Measurements from ENCODE around the gene CLBA1.

CLBA1 gene

DNA sequence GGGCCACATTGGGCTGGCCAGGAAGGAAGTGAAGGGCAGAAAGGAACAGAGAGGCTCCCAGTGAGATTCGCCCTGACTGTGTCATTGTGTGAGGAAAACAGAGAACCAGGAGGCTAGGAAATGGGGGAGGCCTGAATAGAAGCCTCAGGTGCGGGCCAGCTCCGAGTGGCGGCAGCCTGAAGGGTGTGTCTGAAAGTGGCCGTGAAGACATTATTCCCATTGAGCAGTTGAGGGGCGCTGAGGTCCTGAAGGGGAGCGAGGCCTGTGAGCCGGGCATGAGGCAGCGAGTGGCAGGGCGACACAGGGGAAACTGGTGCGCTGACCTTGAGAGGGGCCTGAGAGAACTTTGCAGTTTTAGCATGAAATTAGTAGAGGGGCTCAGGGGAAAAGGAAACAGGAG is 6.9 kb downstream of the CLBA1 start:
- Histone ChIP-seq H3K36me3 (ENCODE audit: insufficient read depth, low read length) (no peaks in the 10 kb centered on the region; the same call in 1 of the 2 replicates), H3K9ac (ENCODE audit: insufficient read length) (no peak overlapping the region), H3K27ac (no peak overlapping the region), H3K9me3 (ENCODE audit: low read depth, low read length) (no peaks in the 10 kb centered on the region), H3K4me3 (no peak overlapping the region)
- no peak for TF ChIP-seq FOXP2 (optimal IDR thresholded peaks at IDR 0.05; ENCODE audit: control extremely low read depth, extremely low read length, insufficient read depth)
- no peak for TF ChIP-seq EZH2 (IDR thresholded peaks at IDR 0.05)
- no peak for TF ChIP-seq POLR2AphosphoS5 (IDR thresholded peaks at IDR 0.05; ENCODE audit: borderline replicate concordance, low read depth, low read length)
- DNase-seq (ENCODE audit: low read depth, low spot score), result no peak

GRCh38 chr14:104993306-104993705 is 7.7 kb downstream of the CLBA1 start:
- H3K9me3 ChIP-seq (ENCODE audit: low read depth, low read length), result no peaks in the 10 kb centered on the region
- H3K27ac ChIP-seq, result no peak overlapping the region
- TF ChIP-seq FOXP2 (optimal IDR thresholded peaks at IDR 0.05; ENCODE audit: control extremely low read depth, extremely low read length, insufficient read depth) (no peak), POLR2AphosphoS5 (IDR thresholded peaks at IDR 0.05; ENCODE audit: borderline replicate concordance, low read depth, low read length) (no peak), EZH2 (IDR thresholded peaks at IDR 0.05) (no peak)
- no peak for DNase-seq (ENCODE audit: low read depth, low spot score)
- no peak overlapping the region for H3K9ac ChIP-seq (ENCODE audit: insufficient read length)
- H3K4me3 ChIP-seq, result no peak overlapping the region
- H3K36me3 ChIP-seq (ENCODE audit: insufficient read depth, low read length), result no peaks in the 10 kb centered on the region; the same call in 1 of the 2 replicates

DNA sequence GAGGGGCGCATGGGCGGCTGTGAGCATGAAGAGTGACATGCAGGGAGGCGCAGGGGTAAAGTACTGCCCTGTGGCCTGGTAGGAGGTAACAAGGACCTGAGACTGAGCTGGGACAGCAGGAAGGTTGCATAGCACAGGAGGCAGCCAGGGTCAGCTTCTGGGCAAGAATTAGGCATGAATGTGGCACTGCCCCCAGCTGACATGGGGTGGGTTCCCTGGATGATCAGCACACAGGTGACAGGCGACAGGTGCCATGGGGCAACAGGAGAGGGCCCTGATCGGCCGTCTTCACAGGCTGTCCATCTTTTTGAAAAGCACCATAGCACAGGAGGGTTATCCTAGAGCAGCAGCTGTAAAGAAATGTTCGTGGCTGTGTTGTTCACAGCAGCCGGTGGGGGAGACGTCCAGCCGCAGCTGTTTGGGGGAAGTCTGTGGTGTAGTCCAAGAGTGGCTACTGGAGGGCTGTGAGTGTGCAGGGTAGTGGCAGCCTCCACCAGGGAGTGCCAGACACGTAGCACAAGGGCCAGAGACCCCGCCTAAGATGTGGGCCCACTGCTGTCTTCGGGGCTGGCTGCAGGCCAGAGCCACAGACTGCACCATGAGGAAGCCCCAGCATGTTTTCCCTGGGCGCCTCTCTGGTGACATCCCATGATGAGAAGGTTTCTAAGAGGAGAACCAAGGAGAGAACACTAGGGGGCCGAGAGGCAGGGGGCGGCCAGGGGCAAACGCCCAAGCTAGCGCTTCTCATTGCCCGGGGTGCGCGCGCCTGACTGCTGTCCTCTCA is 8.4 kb downstream of the CLBA1 start:
- H3K36me3 ChIP-seq (ENCODE audit: insufficient read depth, low read length), result no peaks in the 10 kb centered on the region; the same call in 1 of the 2 replicates
- no peak for TF ChIP-seq FOXP2 (optimal IDR thresholded peaks at IDR 0.05; ENCODE audit: control extremely low read depth, extremely low read length, insufficient read depth)
- TF ChIP-seq POLR2AphosphoS5 (IDR thresholded peaks at IDR 0.05; ENCODE audit: borderline replicate concordance, low read depth, low read length), result no peak
- no peak for TF ChIP-seq EZH2 (IDR thresholded peaks at IDR 0.05)
- no peak overlapping the region for H3K27ac ChIP-seq

DNA sequence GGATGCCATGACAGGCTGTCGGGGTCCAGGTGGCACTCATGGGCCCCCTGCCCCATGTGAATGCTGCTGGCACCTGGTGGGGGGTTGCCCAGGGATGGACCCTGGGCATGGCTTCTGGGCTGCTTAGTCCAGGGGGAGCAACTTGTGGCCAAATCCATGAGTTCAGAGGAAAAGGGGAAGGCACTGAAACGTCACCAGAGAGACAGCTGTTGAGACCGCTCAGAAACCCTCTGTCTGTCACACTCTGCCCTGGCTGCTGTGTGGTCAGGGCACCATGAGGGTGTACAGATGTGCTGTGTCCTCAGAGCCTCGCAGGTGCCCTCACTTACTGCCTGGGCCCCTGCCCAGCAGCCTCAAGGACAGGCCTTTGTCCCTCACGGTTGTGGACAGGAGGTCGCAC is 9.4 kb downstream of the CLBA1 start:
- no peak overlapping the region for H3K9ac ChIP-seq (ENCODE audit: insufficient read length)
- DNase-seq (ENCODE audit: low read depth, low spot score), result no peak
- no peaks in the 10 kb centered on the region for H3K9me3 ChIP-seq (ENCODE audit: low read depth, low read length)
- H3K36me3 ChIP-seq (ENCODE audit: insufficient read depth, low read length), result no peaks in the 10 kb centered on the region; the same call in 1 of the 2 replicates
- H3K27ac ChIP-seq, result no peak overlapping the region
- no peak overlapping the region for H3K4me3 ChIP-seq
- TF ChIP-seq POLR2AphosphoS5 (IDR thresholded peaks at IDR 0.05; ENCODE audit: borderline replicate concordance, low read depth, low read length) (no peak), EZH2 (IDR thresholded peaks at IDR 0.05) (no peak), FOXP2 (optimal IDR thresholded peaks at IDR 0.05; ENCODE audit: control extremely low read depth, extremely low read length, insufficient read depth) (no peak)

More for the DNA sequence above, 8.4 kb downstream of the CLBA1 start:
- Histone ChIP-seq H3K4me3 (no peak overlapping the region), H3K9me3 (ENCODE audit: low read depth, low read length) (no peaks in the 10 kb centered on the region), H3K9ac (ENCODE audit: insufficient read length) (no peak overlapping the region)
- no peak for DNase-seq (ENCODE audit: low read depth, low spot score)

DNA sequence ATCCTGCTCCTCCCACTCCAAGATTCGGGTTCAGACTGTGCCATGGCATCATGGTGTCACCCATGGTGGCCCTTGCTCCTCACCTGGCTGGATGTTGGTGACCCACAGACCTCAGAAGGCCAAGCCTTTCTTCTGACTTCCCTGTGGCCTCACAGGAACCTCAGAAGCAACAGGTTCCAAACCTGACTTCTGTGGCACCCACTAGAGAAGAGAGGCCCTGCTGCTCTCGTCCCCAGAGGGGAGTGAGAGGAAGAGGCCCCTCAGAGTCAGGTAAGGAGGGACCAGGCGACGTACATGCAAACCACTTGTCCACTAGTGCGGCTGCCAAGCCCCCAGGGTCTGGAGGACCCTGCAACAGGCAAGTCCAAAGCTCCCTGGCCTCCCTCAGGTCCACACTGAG is 10.4 kb downstream of the CLBA1 start:
- H3K4me3 ChIP-seq, result no peak overlapping the region
- H3K36me3 ChIP-seq (ENCODE audit: insufficient read depth, low read length), result no peaks in the 10 kb centered on the region; the same call in 1 of the 2 replicates
- no peak for TF ChIP-seq EZH2 (IDR thresholded peaks at IDR 0.05)
- no peak for TF ChIP-seq POLR2AphosphoS5 (IDR thresholded peaks at IDR 0.05; ENCODE audit: borderline replicate concordance, low read depth, low read length)
- TF ChIP-seq FOXP2 (optimal IDR thresholded peaks at IDR 0.05; ENCODE audit: control extremely low read depth, extremely low read length, insufficient read depth), result no peak
- H3K9me3 ChIP-seq (ENCODE audit: low read depth, low read length), result no peaks in the 10 kb centered on the region
- no peak overlapping the region for H3K27ac ChIP-seq
- H3K9ac ChIP-seq (ENCODE audit: insufficient read length), result no peak overlapping the region
- no peak for DNase-seq (ENCODE audit: low read depth, low spot score)

DNA sequence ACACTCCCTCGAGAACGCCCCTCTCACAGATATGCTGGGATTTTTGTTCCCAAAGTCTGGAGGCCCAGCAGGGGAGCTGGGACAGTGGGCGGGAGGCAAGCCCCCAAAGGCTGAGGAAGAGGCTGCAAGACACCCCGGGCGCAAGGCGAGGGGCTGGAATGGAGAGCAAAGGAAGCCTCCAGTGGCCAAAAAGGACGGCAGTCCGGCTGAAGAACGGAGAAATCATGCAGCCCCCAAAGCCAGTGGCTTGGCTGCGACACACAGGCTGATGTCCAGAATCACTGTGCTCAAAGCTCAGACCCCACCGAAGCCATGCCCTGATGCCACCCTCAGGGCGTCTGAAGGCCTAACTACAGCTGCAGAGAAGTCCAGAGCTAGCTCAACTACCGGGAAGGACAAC is 10.9 kb downstream of the CLBA1 start:
- Histone ChIP-seq H3K9me3 (ENCODE audit: low read depth, low read length) (no peaks in the 10 kb centered on the region), H3K27ac (no peak overlapping the region), H3K4me3 (no peak overlapping the region), H3K36me3 (ENCODE audit: insufficient read depth, low read length) (no peaks in the 10 kb centered on the region; the same call in 1 of the 2 replicates), H3K9ac (ENCODE audit: insufficient read length) (no peak overlapping the region)
- no peak for DNase-seq (ENCODE audit: low read depth, low spot score)
- TF ChIP-seq EZH2 (IDR thresholded peaks at IDR 0.05), result no peak
- no peak for TF ChIP-seq POLR2AphosphoS5 (IDR thresholded peaks at IDR 0.05; ENCODE audit: borderline replicate concordance, low read depth, low read length)
- TF ChIP-seq FOXP2 (optimal IDR thresholded peaks at IDR 0.05; ENCODE audit: control extremely low read depth, extremely low read length, insufficient read depth), result no peak

DNA sequence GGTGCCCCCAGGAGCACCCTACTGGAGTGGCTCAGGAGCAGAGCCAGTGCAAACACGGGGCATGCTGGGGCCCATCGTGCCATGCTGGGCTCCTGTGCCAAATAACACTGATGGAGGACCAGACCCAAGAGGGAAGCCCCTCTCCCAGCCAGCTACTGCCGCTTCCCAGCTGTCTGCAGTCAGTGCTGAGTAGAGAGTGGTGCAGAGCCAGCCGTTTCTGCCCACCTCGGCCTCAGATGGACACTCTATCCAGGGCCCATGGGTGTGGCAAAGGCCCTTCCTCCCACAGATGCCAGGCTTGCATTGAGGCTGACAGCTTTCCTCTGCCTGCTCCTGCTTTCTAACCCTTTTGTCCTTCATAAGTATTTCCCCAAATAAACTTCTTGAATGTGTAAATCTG is 13.2 kb downstream of the CLBA1 start:
- no peak overlapping the region for H3K27ac ChIP-seq
- no peak for DNase-seq (ENCODE audit: low read depth, low spot score)
- TF ChIP-seq POLR2AphosphoS5 (IDR thresholded peaks at IDR 0.05; ENCODE audit: borderline replicate concordance, low read depth, low read length) (no peak), EZH2 (IDR thresholded peaks at IDR 0.05) (no peak), FOXP2 (optimal IDR thresholded peaks at IDR 0.05; ENCODE audit: control extremely low read depth, extremely low read length, insufficient read depth) (no peak)
- H3K4me3 ChIP-seq, result no peak overlapping the region
- no peaks in the 10 kb centered on the region for H3K36me3 ChIP-seq (ENCODE audit: insufficient read depth, low read length)
- no peak overlapping the region for H3K9ac ChIP-seq (ENCODE audit: insufficient read length)
- no peaks in the 10 kb centered on the region for H3K9me3 ChIP-seq (ENCODE audit: low read depth, low read length)

- Histone ChIP-seq H3K4me3 (no peak overlapping the region), H3K36me3 (ENCODE audit: insufficient read depth, low read length) (no peaks in the 10 kb centered on the region), H3K9me3 (ENCODE audit: low read depth, low read length) (no peaks in the 10 kb centered on the region), H3K27ac (no peak overlapping the region), H3K9ac (ENCODE audit: insufficient read length) (no peak overlapping the region)
- TF ChIP-seq EZH2 (IDR thresholded peaks at IDR 0.05), result no peak
- no peak for TF ChIP-seq FOXP2 (optimal IDR thresholded peaks at IDR 0.05; ENCODE audit: control extremely low read depth, extremely low read length, insufficient read depth)
- no peak for TF ChIP-seq POLR2AphosphoS5 (IDR thresholded peaks at IDR 0.05; ENCODE audit: borderline replicate concordance, low read depth, low read length)
- no peak for DNase-seq (ENCODE audit: low read depth, low spot score)
Measured at GRCh38 chr14:104999361-104999760, 13.8 kb downstream of the CLBA1 start.

All from SK-N-MC (cell line).